CD4-positive, alpha-beta T cell (primary cell): Measurements from ENCODE around the gene ASIC4. TPM values are rescaled to one million over a fixed set of nuclear protein-coding genes. Genes with fewer than 3 reads are reported as not detected.

Experiments used
- ATAC-seq: fragments of 200-7000 bp; cut with Tn5 transposase; one replicate; pipeline ENCODE4 v1.10.0; 2022; ENCODE audit warnings: mild to moderate bottlenecking; ENCODE audit not compliant: poor library complexity
- CTCF ChIA-PET: fragments of 350-600 bp; sonication (Branson Sonifier 250); formaldehyde crosslinking; loops from one replicate; lab custom pipeline; 2021; ENCODE audit warnings: antibody characterized with exemption, inconsistent platforms; lab: Charles Lee
- POLR2A ChIA-PET: fragments of 350-600 bp; sonication (Branson Sonifier 250); formaldehyde crosslinking; loops from one replicate; lab custom pipeline; 2021; ENCODE audit warnings: antibody characterized with exemption, inconsistent platforms; lab: Charles Lee
- DNase-seq, 14 experiments: peaks; one replicate each; pipeline ENCODE4 v3.0.0-alpha.2; 2013 to 2020; ENCODE audit warnings: mixed read lengths in 2 of 14
- H3K27ac ChIP-seq, 2 donors: one replicate each; pipeline versions ENCODE4 v1.5.1 to v1.7.0; 2013; ENCODE audit warnings: low read length in 2 of 2, low read depth in 1 of 2, mild to moderate bottlenecking in 1 of 2
- H3K27me3 ChIP-seq, 2 experiments: 1 replicate in 1 of 2; 2 replicates in 1 of 2; pipeline versions ENCODE4 v1.6.1 to v1.7.0; 2013; ENCODE audit warnings: low read length in 2 of 2, control low read depth in 1 of 2, mild to moderate bottlenecking in 1 of 2, moderate library complexity in 1 of 2; ENCODE audit not compliant: insufficient read depth in 2 of 2, control insufficient read depth in 1 of 2
- H3K36me3 ChIP-seq: one replicate; pipeline ENCODE4 v1.6.1; 2013; ENCODE audit warnings: low read length, control low read depth; ENCODE audit not compliant: insufficient read depth
- H3K4me1 ChIP-seq: one replicate; pipeline ENCODE4 v1.6.1; 2013; ENCODE audit warnings: low read length, control low read depth; ENCODE audit not compliant: insufficient read depth
- H3K4me3 ChIP-seq: one replicate; pipeline ENCODE4 v1.5.1; 2013; ENCODE audit warnings: mild to moderate bottlenecking, low read length, moderate library complexity
- H3K9me3 ChIP-seq, 2 experiments: 1 replicate in 1 of 2; 2 replicates in 1 of 2; pipeline versions ENCODE4 v1.6.1 to v1.7.0; 2013; ENCODE audit warnings: low read length in 2 of 2, mild to moderate bottlenecking in 2 of 2, control low read depth in 1 of 2, moderate library complexity in 1 of 2; ENCODE audit not compliant: control insufficient read depth in 1 of 2, insufficient read depth in 1 of 2
- H3K27ac Mint-ChIP-seq: one replicate; pipeline ENCODE4 v1.8.0; 2020; ENCODE audit warnings: mixed read lengths
- H3K27me3 Mint-ChIP-seq: one replicate; pipeline ENCODE4 v1.8.0; 2021; ENCODE audit warnings: mixed read lengths
- H3K36me3 Mint-ChIP-seq: one replicate; pipeline ENCODE4 v1.8.0; 2021; ENCODE audit warnings: low read depth, mixed read lengths
- H3K4me1 Mint-ChIP-seq: one replicate; pipeline ENCODE4 v1.8.0; 2021; ENCODE audit warnings: low read depth, mixed read lengths
- H3K4me3 Mint-ChIP-seq: one replicate; pipeline ENCODE4 v1.8.0; 2020; ENCODE audit warnings: mild to moderate bottlenecking, mixed read lengths
- H3K9me3 Mint-ChIP-seq: one replicate; pipeline ENCODE4 v1.8.0; 2020; ENCODE audit warnings: mixed read lengths
- CTCF ChIP-seq: fragments of 200-600 bp; IDR thresholded peaks from one replicate; pipeline ENCODE4 v1.8.0; 2022; ENCODE audit warnings: antibody characterized with exemption, mild to moderate bottlenecking
- intact Hi-C, 2 experiments: fragments of 100-400 bp; cut with DNase I in 1 of 2; cut with micrococcal nuclease in 1 of 2; formaldehyde crosslinking; loops; one replicate each; pipeline versions ENCODE4 v1.15.1 to v1.9.0; 2023 to 2025; cut with DNase I, micrococcal nuclease
- total RNA-seq, 174 experiments: library from RNA in 2 of 174; stranded (reverse) in 2 of 174; gene quantifications; one replicate each; pipeline ENCODE4 v1.2.3 and lab custom pipeline; 2021 to 2026

Gene ASIC4
- total RNA-seq, 2 experiments from 2014 or later: 0.08 to 0.17 TPM

DNA sequence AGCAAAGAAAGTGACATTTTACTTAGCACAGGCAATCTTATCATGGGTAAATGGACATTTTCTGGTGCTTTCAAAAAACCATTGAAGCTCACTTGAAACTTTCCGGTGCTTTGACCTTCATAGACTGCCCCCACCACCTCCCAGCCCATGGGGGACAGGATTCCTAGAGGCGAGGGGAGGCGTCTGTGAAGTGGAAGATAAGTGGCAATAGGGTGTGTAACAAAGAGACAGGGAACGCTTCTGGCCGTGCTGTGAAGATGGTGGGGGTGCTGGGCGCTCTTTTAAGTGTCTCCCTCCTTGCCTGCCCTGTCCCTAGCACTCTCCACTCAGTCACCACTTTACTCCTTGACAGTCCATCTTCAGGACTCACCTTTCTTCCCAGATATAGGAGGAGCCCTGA, 39.0 kb upstream of the ASIC4 start:
- DNase-seq: no peak
- no peaks in the 10 kb centered on the region for H3K9me3 Mint-ChIP-seq
- no peak overlapping the region for H3K4me3 Mint-ChIP-seq
- no peaks in the 10 kb centered on the region for H3K36me3 ChIP-seq
- CTCF ChIA-PET: interaction anchor here (0.7 to 1.8 kb wide), 2 partner anchors 55 to 72 kb away, joined by 3 to 5 read pairs; no protein-coding TSS in a partner anchor
- H3K27me3 ChIP-seq: peaks cover 0 to 3% of the 10 kb centered on the region in 2 experiments
- no peak overlapping the region for H3K27ac Mint-ChIP-seq
- H3K27ac ChIP-seq: no peak overlapping the region
- no peak overlapping the region for H3K4me3 ChIP-seq
- no peak for ATAC-seq
- peaks cover 5% of the 10 kb centered on the region for H3K4me1 Mint-ChIP-seq
- intact Hi-C loops: no loop called here
- H3K27me3 Mint-ChIP-seq: peaks cover 10% of the 10 kb centered on the region
- H3K9me3 ChIP-seq: no peaks in the 10 kb centered on the region
- no peaks in the 10 kb centered on the region for H3K4me1 ChIP-seq
- TF ChIP-seq CTCF: no peak
- POLR2A ChIA-PET: no interaction called here
- no peaks in the 10 kb centered on the region for H3K36me3 Mint-ChIP-seq

- intact Hi-C loops: loop anchor here (1.0 kb wide), 2 partner anchors 53 to 54 kb away; no protein-coding TSS in a partner anchor
- H3K27me3 Mint-ChIP-seq: peaks cover 10% of the 10 kb centered on the region
- ChIA-PET POLR2A (no interaction called here), CTCF (interaction anchor here (1.8 kb wide), 1 partner anchor 54 kb away, joined by 5 read pairs; no protein-coding TSS in a partner anchor)
- no peaks in the 10 kb centered on the region for H3K9me3 Mint-ChIP-seq
- Histone ChIP-seq H3K27me3 (peaks cover 0 to 6% of the 10 kb centered on the region in 2 experiments), H3K27ac (no peak overlapping the region), H3K4me3 (no peak overlapping the region), H3K36me3 (no peaks in the 10 kb centered on the region), H3K9me3 (no peaks in the 10 kb centered on the region), H3K4me1 (no peaks in the 10 kb centered on the region)
- no peak overlapping the region for H3K27ac Mint-ChIP-seq
- peak; percentile 61 for TF ChIP-seq CTCF
- H3K4me3 Mint-ChIP-seq: no peak overlapping the region
- H3K36me3 Mint-ChIP-seq: no peaks in the 10 kb centered on the region
- H3K4me1 Mint-ChIP-seq: peaks cover 5% of the 10 kb centered on the region
- peak; percentile 77 for ATAC-seq
- peak; percentile 29 to 70 (median 48) for DNase-seq
These were observed 38.3 kb upstream of the ASIC4 start for GRCh38 chr2:219475697-219476651.

DNA sequence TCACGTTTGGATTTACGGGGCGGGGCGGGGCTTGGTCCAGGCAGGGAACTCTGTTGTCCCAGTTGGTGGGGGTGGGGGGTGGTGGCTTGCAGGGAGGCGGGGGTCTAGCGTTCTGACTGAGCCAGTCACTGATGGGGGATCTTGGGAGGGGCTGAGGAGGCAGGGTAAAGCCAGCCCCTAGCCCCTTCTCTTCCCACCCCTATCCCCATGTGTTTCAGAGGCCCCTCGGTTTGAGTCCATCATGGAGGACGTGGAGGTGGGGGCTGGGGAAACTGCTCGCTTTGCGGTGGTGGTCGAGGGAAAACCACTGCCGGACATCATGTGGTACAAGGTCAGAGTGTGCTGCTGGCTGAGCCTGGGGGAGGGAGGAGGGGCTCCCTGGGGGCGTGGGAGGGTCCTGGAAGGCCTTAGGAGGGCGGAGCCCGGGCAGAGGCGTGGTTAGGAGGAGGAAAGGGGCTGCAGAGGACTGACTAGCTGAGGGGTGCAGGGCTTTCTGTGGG, 37.6 kb upstream of the ASIC4 start:
- H3K9me3 ChIP-seq: no peaks in the 10 kb centered on the region
- Mint-ChIP-seq H3K27me3 (peaks cover 15% of the 10 kb centered on the region), H3K36me3 (no peaks in the 10 kb centered on the region), H3K9me3 (no peaks in the 10 kb centered on the region), H3K27ac (no peak overlapping the region), H3K4me3 (no peak overlapping the region), H3K4me1 (peaks cover 5% of the 10 kb centered on the region)
- H3K27me3 ChIP-seq: peaks cover 0 to 6% of the 10 kb centered on the region in 2 experiments
- no peaks in the 10 kb centered on the region for H3K36me3 ChIP-seq
- H3K27ac ChIP-seq: no peak overlapping the region
- no peak overlapping the region for H3K4me3 ChIP-seq
- no peak for TF ChIP-seq CTCF
- intact Hi-C loops: loop anchor here (1.0 kb wide), 2 partner anchors 53 to 54 kb away; no protein-coding TSS in a partner anchor
- H3K4me1 ChIP-seq: no peaks in the 10 kb centered on the region
- no peak for DNase-seq
- ChIA-PET CTCF (interaction anchor here (1.8 kb wide), 1 partner anchor 53 kb away, joined by 5 read pairs; no protein-coding TSS in a partner anchor), POLR2A (no interaction called here)
- no peak for ATAC-seq
